Neuronal stem cell (in vitro differentiated cells): ENCODE results near the gene ZNF827.

Experiments used
- DNase-seq: peaks from one replicate; pipeline ENCODE4 v3.0.0-alpha.2; 2013; ENCODE audit warnings: low spot score
- H2AFZ ChIP-seq: one replicate; pipeline ENCODE4 v1.6.1; 2013; ENCODE audit warnings: mild to moderate bottlenecking, low read length, inconsistent platforms
- H2AK5ac ChIP-seq: 2 replicates; pipeline ENCODE4 v1.6.1; 2013; ENCODE audit warnings: low read depth, mild to moderate bottlenecking, inconsistent platforms, low read length, moderate library complexity, mixed read lengths
- H2BK120ac ChIP-seq: 2 replicates; pipeline ENCODE4 v1.6.1; 2013; ENCODE audit warnings: low read depth, mild to moderate bottlenecking, inconsistent platforms, low read length, moderate library complexity, mixed read lengths
- H2BK12ac ChIP-seq: one replicate; pipeline ENCODE4 v1.6.1; 2013; ENCODE audit warnings: low read length, inconsistent platforms
- H2BK15ac ChIP-seq: 2 replicates; pipeline ENCODE4 v1.6.1; 2013; ENCODE audit warnings: mild to moderate bottlenecking, low read length, inconsistent platforms, mixed read lengths
- H2BK5ac ChIP-seq: one replicate; pipeline ENCODE4 v1.6.1; 2013; ENCODE audit warnings: inconsistent platforms, mild to moderate bottlenecking, low read length, moderate library complexity
- H3K14ac ChIP-seq: one replicate; pipeline ENCODE4 v1.6.1; 2013; ENCODE audit warnings: low read length, inconsistent platforms
- H3K18ac ChIP-seq: 2 replicates; pipeline ENCODE4 v1.6.1; 2013; ENCODE audit warnings: low read length, inconsistent platforms
- H3K23ac ChIP-seq: 2 replicates; pipeline ENCODE4 v1.6.1; 2013; ENCODE audit warnings: low read depth, mild to moderate bottlenecking, mixed read lengths, low read length, inconsistent platforms; ENCODE audit not compliant: poor library complexity
- H3K27ac ChIP-seq: replicated peaks from 3 replicates; pipeline ENCODE4 v1.5.1; 2013; ENCODE audit warnings: low read length, inconsistent platforms
- H3K27me3 ChIP-seq, 3 experiments: 2 replicates each; pipeline ENCODE4 v1.6.1; 2013; ENCODE audit warnings: low read length in 3 of 3, mild to moderate bottlenecking in 2 of 3, inconsistent platforms in 1 of 3, low read depth in 1 of 3, mixed read lengths in 1 of 3, moderate library complexity in 1 of 3; ENCODE audit not compliant: control insufficient read depth in 3 of 3, insufficient read depth in 3 of 3
- H3K36me3 ChIP-seq, 2 donors: replicated peaks in 1 of 2; 2 replicates each; pipeline ENCODE4 v1.6.1; 2013; ENCODE audit warnings: low read length in 2 of 2; ENCODE audit not compliant: control insufficient read depth in 2 of 2, insufficient read depth in 2 of 2
- H3K4ac ChIP-seq: 2 replicates; pipeline ENCODE4 v1.6.1; 2013; ENCODE audit warnings: inconsistent platforms, mild to moderate bottlenecking, low read length, moderate library complexity
- H3K4me1 ChIP-seq, 2 donors: 1 replicate in 1 of 2; 2 replicates in 1 of 2; pipeline ENCODE4 v1.6.1; 2013; ENCODE audit warnings: low read length in 2 of 2, low read depth in 1 of 2; ENCODE audit not compliant: control insufficient read depth in 2 of 2, insufficient read depth in 1 of 2
- H3K4me2 ChIP-seq: one replicate; pipeline ENCODE4 v1.6.1; 2013; ENCODE audit warnings: mild to moderate bottlenecking, low read length, inconsistent platforms; ENCODE audit not compliant: insufficient read depth, poor library complexity, severe bottlenecking
- H3K4me3 ChIP-seq, 2 donors: 2 replicates each; pipeline ENCODE4 v1.5.1; 2013; ENCODE audit warnings: low read length in 2 of 2, mild to moderate bottlenecking in 2 of 2, inconsistent platforms in 1 of 2, moderate library complexity in 1 of 2
- H3K79me1 ChIP-seq: one replicate; pipeline ENCODE4 v1.6.1; 2013; ENCODE audit warnings: low read depth, mild to moderate bottlenecking, inconsistent platforms, low read length, moderate library complexity
- H3K9ac ChIP-seq: one replicate; pipeline ENCODE4 v1.6.1; 2013; ENCODE audit warnings: mild to moderate bottlenecking, low read depth, low read length, inconsistent platforms; ENCODE audit not compliant: poor library complexity
- H3K9me3 ChIP-seq, 2 donors: replicated peaks in 1 of 2; 2 replicates each; pipeline versions ENCODE3 to v1.6.1; 2013; ENCODE audit warnings: low read length in 2 of 2, mild to moderate bottlenecking in 2 of 2, inconsistent platforms in 1 of 2, low read depth in 1 of 2, mixed read lengths in 1 of 2, moderate library complexity in 1 of 2; ENCODE audit not compliant: control insufficient read depth in 2 of 2, insufficient read depth in 1 of 2
- H4K8ac ChIP-seq: one replicate; pipeline ENCODE4 v1.6.1; 2013; ENCODE audit warnings: low read depth, mild to moderate bottlenecking, inconsistent platforms, low read length, moderate library complexity
- H4K91ac ChIP-seq: one replicate; pipeline ENCODE4 v1.6.1; 2013; ENCODE audit warnings: low read length, low read depth, mild to moderate bottlenecking, inconsistent platforms; ENCODE audit not compliant: poor library complexity
- WGBS, 2 donors: extraction: QIAGEN DNeasy Blood & Tissue Kit; methylation state at CpG; one replicate each; pipeline ENCODE4 v1.1.7; 2013; ENCODE audit warnings: missing lambda C conversion rate in 2 of 2, mixed read lengths in 1 of 2; ENCODE audit not compliant: insufficient read length in 2 of 2, insufficient replicate concordance in 1 of 2; ENCODE audit errors: extremely low coverage in 2 of 2; 5-methylcytosine and 5-hydroxymethylcytosine counted together

Gene ZNF827

GRCh38 chr4:145976680-145977079 lies 38.1 kb upstream of the ZNF827 start:
- no peak overlapping the region for H3K27ac ChIP-seq
- H3K4me2 ChIP-seq = no peak overlapping the region
- H2BK15ac ChIP-seq = no peak overlapping the region
- no peaks in the 10 kb centered on the region for H3K36me3 ChIP-seq
- WGBS, 2 donors = no CpG with 5 or more reads among the region's 4 CpGs
- H3K23ac ChIP-seq = no peak overlapping the region
- H3K4ac ChIP-seq = no peak overlapping the region
- no peak overlapping the region for H3K14ac ChIP-seq
- H3K4me3 ChIP-seq = no peak overlapping the region
- no peaks in the 10 kb centered on the region for H3K9me3 ChIP-seq
- H4K91ac ChIP-seq = no peak overlapping the region
- no peak overlapping the region for H4K8ac ChIP-seq
- H2BK12ac ChIP-seq = no peak overlapping the region
- no peak overlapping the region for H2BK5ac ChIP-seq
- DNase-seq = no peak
- no peaks in the 10 kb centered on the region for H3K27me3 ChIP-seq
- H3K18ac ChIP-seq = no peak overlapping the region
- no peak overlapping the region for H2AFZ ChIP-seq
- no peak overlapping the region for H3K9ac ChIP-seq
- no peaks in the 10 kb centered on the region for H3K79me1 ChIP-seq
- H2AK5ac ChIP-seq = no peak overlapping the region
- no peak overlapping the region for H2BK120ac ChIP-seq
- H3K4me1 ChIP-seq = no peaks in the 10 kb centered on the region

- WGBS, 2 donors = no CpG with 5 or more reads among the region's 2 CpGs
- no peak overlapping the region for H2BK5ac ChIP-seq
- H3K27ac ChIP-seq = no peak overlapping the region
- no peak overlapping the region for H2AK5ac ChIP-seq
- H3K14ac ChIP-seq = no peak overlapping the region
- no peaks in the 10 kb centered on the region for H3K27me3 ChIP-seq
- H3K79me1 ChIP-seq = no peaks in the 10 kb centered on the region
- H3K9me3 ChIP-seq = peaks cover 0 to 5% of the 10 kb centered on the region in 2 donors
- H4K91ac ChIP-seq = no peak overlapping the region
- H3K4me3 ChIP-seq = no peak overlapping the region
- no peak overlapping the region for H2BK12ac ChIP-seq
- H2AFZ ChIP-seq = no peak overlapping the region
- H2BK15ac ChIP-seq = no peak overlapping the region
- H3K23ac ChIP-seq = no peak overlapping the region
- no peaks in the 10 kb centered on the region for H3K4me1 ChIP-seq
- DNase-seq = no peak
- H3K9ac ChIP-seq = no peak overlapping the region
- H3K18ac ChIP-seq = no peak overlapping the region
- no peaks in the 10 kb centered on the region for H3K36me3 ChIP-seq
- H3K4ac ChIP-seq = no peak overlapping the region
- H3K4me2 ChIP-seq = no peak overlapping the region
- H4K8ac ChIP-seq = no peak overlapping the region
- no peak overlapping the region for H2BK120ac ChIP-seq
Observed at GRCh38 chr4:145960012-145960411, 21.4 kb upstream of the ZNF827 start.

DNA sequence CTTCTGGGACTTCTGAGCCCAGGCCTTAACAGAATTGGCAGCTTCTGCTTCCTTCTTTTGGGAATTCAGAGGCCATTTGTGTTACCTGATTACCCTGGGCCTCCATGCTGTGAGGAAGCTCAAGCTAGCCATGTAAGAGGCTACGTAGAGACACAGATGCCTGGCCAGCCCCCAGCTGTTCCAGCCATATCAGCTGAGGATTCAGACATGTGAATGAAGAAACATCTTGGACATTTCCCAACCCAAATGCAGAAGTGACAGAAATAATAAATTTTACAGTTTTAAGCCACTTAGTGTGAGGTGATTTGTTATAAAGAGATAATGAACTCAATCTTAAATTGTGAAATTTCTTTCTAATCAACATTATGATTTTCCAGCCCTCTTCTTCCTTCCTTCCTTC lies 18.7 kb upstream of the ZNF827 start:
- no peak overlapping the region for H2BK15ac ChIP-seq
- H3K27me3 ChIP-seq = no peaks in the 10 kb centered on the region
- H3K14ac ChIP-seq = no peak overlapping the region
- peaks cover 0 to 5% of the 10 kb centered on the region in 2 donors for H3K9me3 ChIP-seq
- no peak overlapping the region for H3K4ac ChIP-seq
- no peak overlapping the region for H2BK5ac ChIP-seq
- no peak overlapping the region for H2BK120ac ChIP-seq
- no peak overlapping the region for H4K91ac ChIP-seq
- H3K27ac ChIP-seq = no peak overlapping the region
- peaks cover 0 to 5% of the 10 kb centered on the region in 2 donors for H3K4me1 ChIP-seq
- H3K79me1 ChIP-seq = no peaks in the 10 kb centered on the region
- no peaks in the 10 kb centered on the region for H3K36me3 ChIP-seq
- DNase-seq = no peak
- H2AFZ ChIP-seq = no peak overlapping the region
- no peak overlapping the region for H3K18ac ChIP-seq
- no peak overlapping the region for H3K9ac ChIP-seq
- no peak overlapping the region for H3K4me3 ChIP-seq
- no peak overlapping the region for H4K8ac ChIP-seq
- no peak overlapping the region for H2AK5ac ChIP-seq
- no peak overlapping the region for H3K4me2 ChIP-seq
- H2BK12ac ChIP-seq = no peak overlapping the region
- H3K23ac ChIP-seq = no peak overlapping the region
- no CpG with 5 or more reads among the region's 1 CpG for WGBS, 2 donors

- H3K4me3 ChIP-seq = no peak overlapping the region
Observed at GRCh38 chr4:145956288-145956890, 17.8 kb upstream of the ZNF827 start.

More at GRCh38 chr4:145956288-145956890, 17.8 kb upstream of the ZNF827 start:
- H2BK120ac ChIP-seq = no peak overlapping the region
- no peaks in the 10 kb centered on the region for H3K79me1 ChIP-seq
- no peak overlapping the region for H2BK5ac ChIP-seq
- no peak overlapping the region for H3K27ac ChIP-seq
- peaks cover 0 to 5% of the 10 kb centered on the region in 2 donors for H3K9me3 ChIP-seq
- no peaks in the 10 kb centered on the region for H3K36me3 ChIP-seq
- H3K4me1 ChIP-seq = peaks cover 0 to 5% of the 10 kb centered on the region in 2 donors
- no peak overlapping the region for H3K18ac ChIP-seq
- peak; percentile 38 for DNase-seq
- H3K4me2 ChIP-seq = no peak overlapping the region
- no peak overlapping the region for H4K8ac ChIP-seq
- no peak overlapping the region for H3K14ac ChIP-seq
- no peak overlapping the region for H2AFZ ChIP-seq
- H2BK12ac ChIP-seq = no peak overlapping the region
- H2BK15ac ChIP-seq = no peak overlapping the region
- H3K27me3 ChIP-seq = no peaks in the 10 kb centered on the region
- no peak overlapping the region for H3K23ac ChIP-seq
- no peak overlapping the region for H3K9ac ChIP-seq
- H4K91ac ChIP-seq = no peak overlapping the region
- WGBS, 2 donors = no CpG with 5 or more reads among the region's 3 CpGs
- no peak overlapping the region for H3K4ac ChIP-seq
- H2AK5ac ChIP-seq = no peak overlapping the region
